Pancreas (tissue), 10 donors: ENCODE measurements around the gene MED25. TPM values are rescaled to one million over a fixed set of nuclear protein-coding genes. Genes with fewer than 3 reads are reported as not detected.

Experiments used
- ATAC-seq, 4 donors: fragments of 200-7000 bp; cut with Tn5 transposase; one replicate each; pipeline versions ENCODE4 v1.8.0 to v1.9.1; 2020; ENCODE audit warnings: mild to moderate bottlenecking in 4 of 4, moderate library complexity in 4 of 4
- DNase-seq, 6 donors: peaks; one replicate each; pipeline ENCODE4 v3.0.0-alpha.2; 2020
- FAIRE-seq: peaks from 2 replicates; lab custom pipeline; 2012; peaks lifted over from hg19 to GRCh38; lab: Jason Lieb, UNC
- H3K27ac ChIP-seq, 4 donors: fragments of 200-600 bp; sonication (generic); 1 replicate in 3 of 4; 2 replicates in 1 of 4; pipeline versions ENCODE4 v1.5.0 to v1.8.0; 2020
- H3K27me3 ChIP-seq, 4 donors: fragments of 200-600 bp; one replicate each; pipeline ENCODE4 v1.8.0; 2021
- H3K36me3 ChIP-seq, 3 donors: fragments of 200-600 bp; sonication (generic) in 1 of 3; one replicate each; pipeline versions ENCODE4 v1.5.0 to v1.8.0; 2020 to 2021
- H3K4me1 ChIP-seq, 3 donors: fragments of 200-600 bp; one replicate each; pipeline ENCODE4 v1.8.0; 2021
- H3K4me3 ChIP-seq, 4 donors: fragments of 200-600 bp; sonication (generic) in 2 of 4; one replicate each; pipeline versions ENCODE4 v1.5.0 to v1.8.0; 2020 to 2021
- H3K9me3 ChIP-seq, 4 donors: fragments of 200-600 bp; one replicate each; pipeline ENCODE4 v1.8.0; 2021
- WGBS, 2 donors: extraction: QIAGEN DNeasy Blood & Tissue Kit; methylation state at CpG; one replicate each; pipeline ENCODE4 v1.1.7; 2013; 5-methylcytosine and 5-hydroxymethylcytosine counted together
- intact Hi-C, 3 donors: fragments of 100-400 bp; cut with DNase I; formaldehyde crosslinking; loops; one replicate each; pipeline versions ENCODE4 v1.11.1 to v1.14.2; 2022
- polyA plus RNA-seq, 2 donors: library from polyadenylated mRNA; stranded (reverse); fragments of 200-250 nt; gene quantifications; one replicate each; pipeline ENCODE4 v1.2.3, GENCODE V29; 2013
- total RNA-seq, 6 donors: library from RNA; stranded (reverse); fragmentation: NEBNext Ultra II Directional in 4 of 6; extraction: Animal tissue kit (Norgen Biotek cat#: 25700) in 4 of 6; gene quantifications; one replicate each; pipeline versions ENCODE4 v1.2.1 to v1.2.4, GENCODE V29; 2021 to 2023
- TF ChIP-seq, protein P1 (sequence below), 4 donors: fragments of 200-600 bp; sonication (generic) in 3 of 4; IDR thresholded peaks; one replicate each; pipeline versions ENCODE4 v1.5.0 to v1.8.0; 2021; ENCODE audit warnings: antibody characterized with exemption in 4 of 4
- donor health status: healthy with polysubstance abuse.
- donor health status: DM: no; HTN: no; CAD: no; lungs with moderate emphysema.
- donor health status: DM: no; HTN: no; CAD: no.
- donor health status: control.
- donor health status: control.
- donor health status: Bipolar disorder and iron deficiency.
- donor health status: DM: yes; HTN: yes; CAD: no.
- donor health status: DM: no; HTN: no; CAD: no.
- donor health status: DM: no; HTN: no; CAD: no.
- donor health status: DM: yes; HTN: yes; CAD: no.

Gene MED25
- total and polyA plus RNA-seq, 8 donors = 19.4 to 60.0 (median 27.8) TPM

DNA sequence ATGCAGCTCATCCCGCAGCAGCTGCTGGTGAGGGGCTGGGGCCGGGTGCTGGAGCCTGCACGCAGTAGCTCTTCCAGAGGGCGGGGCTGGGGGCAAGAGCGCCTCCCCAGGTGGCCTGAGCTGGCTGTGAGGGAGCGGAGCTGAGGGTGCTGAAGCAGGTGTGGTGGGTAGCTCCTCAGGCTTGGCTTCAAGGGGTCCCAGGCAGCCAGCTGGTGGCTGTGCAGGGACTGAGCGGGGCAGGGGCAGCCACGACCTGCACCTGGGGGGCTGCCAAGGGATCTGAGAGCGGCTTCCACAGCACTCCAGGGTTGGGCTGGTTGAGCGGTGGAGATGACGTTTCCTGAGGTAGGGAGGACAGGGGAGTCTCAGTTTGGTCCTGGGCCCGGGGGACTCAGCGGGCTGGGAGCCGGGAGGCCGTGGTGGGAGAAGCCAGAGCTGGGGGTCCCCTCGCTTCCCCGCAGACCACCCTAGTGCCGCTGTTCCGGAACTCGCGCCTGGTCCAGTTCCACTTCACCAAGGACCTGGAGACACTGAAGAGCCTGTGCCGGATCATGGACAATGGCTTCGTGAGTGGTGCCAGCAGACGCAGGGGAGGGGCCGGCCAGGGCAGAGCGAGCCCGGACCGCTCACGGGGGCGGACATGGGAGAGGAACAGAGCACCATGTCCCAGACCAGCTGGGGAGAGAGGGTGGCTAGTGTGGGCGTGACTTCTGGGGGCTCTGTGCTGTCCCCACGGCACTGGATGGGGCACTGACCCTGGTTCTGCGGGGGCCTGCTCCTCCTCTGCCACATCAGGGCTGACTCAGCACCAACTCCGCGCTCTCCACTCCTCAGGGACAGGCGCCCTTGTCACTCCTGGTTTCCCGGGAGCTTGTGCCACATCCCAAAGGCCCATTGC is 40.2 kb downstream of the MED25 start:
- Histone ChIP-seq H3K4me3 (no peak overlapping the region), H3K27ac (no peak overlapping the region), H3K4me1 (no peaks in the 10 kb centered on the region), H3K36me3 (peaks cover 0 to 38% (median 10%) of the 10 kb centered on the region in 3 donors), H3K9me3 (no peaks in the 10 kb centered on the region), H3K27me3 (no peaks in the 10 kb centered on the region)
- FAIRE-seq (no peak), ATAC-seq (peak in 1 of 4 donors; percentile 0), DNase-seq (peak in 2 of 6 donors; percentile 47 to 84)
- TF ChIP-seq, protein P1, sequence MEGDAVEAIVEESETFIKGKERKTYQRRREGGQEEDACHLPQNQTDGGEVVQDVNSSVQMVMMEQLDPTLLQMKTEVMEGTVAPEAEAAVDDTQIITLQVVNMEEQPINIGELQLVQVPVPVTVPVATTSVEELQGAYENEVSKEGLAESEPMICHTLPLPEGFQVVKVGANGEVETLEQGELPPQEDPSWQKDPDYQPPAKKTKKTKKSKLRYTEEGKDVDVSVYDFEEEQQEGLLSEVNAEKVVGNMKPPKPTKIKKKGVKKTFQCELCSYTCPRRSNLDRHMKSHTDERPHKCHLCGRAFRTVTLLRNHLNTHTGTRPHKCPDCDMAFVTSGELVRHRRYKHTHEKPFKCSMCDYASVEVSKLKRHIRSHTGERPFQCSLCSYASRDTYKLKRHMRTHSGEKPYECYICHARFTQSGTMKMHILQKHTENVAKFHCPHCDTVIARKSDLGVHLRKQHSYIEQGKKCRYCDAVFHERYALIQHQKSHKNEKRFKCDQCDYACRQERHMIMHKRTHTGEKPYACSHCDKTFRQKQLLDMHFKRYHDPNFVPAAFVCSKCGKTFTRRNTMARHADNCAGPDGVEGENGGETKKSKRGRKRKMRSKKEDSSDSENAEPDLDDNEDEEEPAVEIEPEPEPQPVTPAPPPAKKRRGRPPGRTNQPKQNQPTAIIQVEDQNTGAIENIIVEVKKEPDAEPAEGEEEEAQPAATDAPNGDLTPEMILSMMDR (IDR thresholded peaks at IDR 0.05) = no peak
- 91% methylated on average over 34 to 37 of the region's 37 CpGs for WGBS, 2 donors
- intact Hi-C loops = no loop called here

DNA sequence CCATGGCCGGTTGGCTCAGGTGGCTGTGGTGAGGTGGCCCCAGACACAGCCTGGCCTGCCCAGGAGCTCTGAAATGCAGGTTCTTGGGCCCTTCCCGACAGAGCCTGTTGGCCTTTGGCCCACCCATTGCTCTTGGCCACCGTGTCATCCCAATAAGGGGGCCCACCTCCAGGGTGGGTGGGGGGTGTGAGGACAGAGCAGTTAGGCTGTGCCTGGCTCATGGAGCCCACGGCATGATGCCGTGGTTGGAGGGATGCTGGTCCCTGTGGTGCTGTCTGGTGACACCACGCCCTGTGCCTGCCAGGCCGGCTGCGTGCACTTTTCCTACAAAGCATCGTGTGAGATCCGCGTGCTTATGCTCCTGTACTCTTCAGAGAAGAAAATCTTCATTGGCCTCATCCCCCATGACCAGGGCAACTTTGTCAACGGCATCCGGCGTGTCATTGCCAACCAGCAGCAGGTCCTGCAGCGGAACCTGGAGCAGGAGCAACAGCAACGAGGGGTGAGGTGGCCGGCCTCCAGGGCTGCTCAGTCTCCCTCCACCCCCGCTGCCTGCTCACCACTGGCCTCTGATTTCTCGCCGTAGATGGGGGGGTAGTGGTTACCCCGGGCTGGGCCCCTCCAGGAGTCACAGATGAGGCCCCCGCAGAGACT is 41.7 kb downstream of the MED25 start:
- TF ChIP-seq, protein P1 (IDR thresholded peaks at IDR 0.05) = no peak
- ATAC-seq (no peak), FAIRE-seq (no peak), DNase-seq (peak in 1 of 6 donors; percentile 42)
- WGBS, 2 donors = 84 to 86% methylated on average over 22 of the region's 22 CpGs
- H3K36me3 ChIP-seq = peaks cover 0 to 42% (median 10%) of the 10 kb centered on the region in 3 donors
- H3K4me3 ChIP-seq = no peak overlapping the region
- H3K9me3 ChIP-seq = no peaks in the 10 kb centered on the region
- intact Hi-C loops = no loop called here
- H3K27me3 ChIP-seq = no peaks in the 10 kb centered on the region
- peaks cover 0 to under 1% (median 0%) of the 10 kb centered on the region in 3 donors for H3K4me1 ChIP-seq
- no peak overlapping the region for H3K27ac ChIP-seq

DNA sequence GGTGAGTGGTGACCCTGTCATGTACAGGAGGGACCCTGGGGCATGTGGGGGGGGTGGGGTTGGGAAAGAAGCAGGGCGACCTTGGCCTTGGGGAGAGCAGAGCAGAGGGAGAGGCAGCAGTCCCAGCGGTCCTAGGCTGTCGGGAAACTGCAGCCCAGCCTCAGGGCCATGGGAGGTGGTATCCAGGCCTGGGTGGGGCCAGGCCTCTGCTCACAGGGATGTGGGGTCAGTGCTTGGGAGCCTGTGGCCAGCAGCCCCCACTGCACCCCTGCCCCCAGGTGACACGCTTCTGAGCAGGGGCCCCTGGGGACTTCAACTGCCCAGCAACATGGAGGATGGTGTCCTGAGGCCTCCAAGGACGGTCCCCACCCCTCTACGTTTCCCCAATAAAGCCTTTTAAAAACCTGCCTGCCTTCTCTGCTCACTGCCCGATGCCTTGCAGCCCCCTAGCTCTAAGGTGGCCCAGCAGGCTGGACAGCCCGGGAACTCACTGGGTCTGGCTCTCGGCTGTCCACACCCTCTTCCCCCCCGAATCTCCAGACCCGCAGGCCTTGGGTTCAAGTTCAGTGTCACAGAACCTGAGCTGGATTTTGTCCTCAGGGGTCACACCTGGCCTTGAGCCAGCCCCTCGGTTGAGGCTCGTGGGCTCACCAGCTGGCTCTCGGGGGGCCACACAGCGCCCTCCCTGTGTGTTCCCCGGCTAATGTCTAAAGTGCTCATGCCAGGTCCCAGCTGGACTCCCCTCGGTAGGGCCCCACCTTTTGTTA is 42.4 kb downstream of the MED25 start:
- ATAC-seq = no peak
- Histone ChIP-seq H3K27ac (no peak overlapping the region), H3K4me3 (no peak overlapping the region), H3K36me3 (peaks cover 0 to 37% (median 10%) of the 10 kb centered on the region in 3 donors), H3K27me3 (no peaks in the 10 kb centered on the region), H3K4me1 (peaks cover 0 to 7% (median 7%) of the 10 kb centered on the region in 3 donors), H3K9me3 (no peaks in the 10 kb centered on the region)
- no peak for FAIRE-seq
- 71 to 72% methylated on average over 17 of the region's 17 CpGs for WGBS, 2 donors
- intact Hi-C loops = no loop called here
- TF ChIP-seq, protein P1 (IDR thresholded peaks at IDR 0.05) = no peak
- DNase-seq = peak in 1 of 6 donors; percentile 55

DNA sequence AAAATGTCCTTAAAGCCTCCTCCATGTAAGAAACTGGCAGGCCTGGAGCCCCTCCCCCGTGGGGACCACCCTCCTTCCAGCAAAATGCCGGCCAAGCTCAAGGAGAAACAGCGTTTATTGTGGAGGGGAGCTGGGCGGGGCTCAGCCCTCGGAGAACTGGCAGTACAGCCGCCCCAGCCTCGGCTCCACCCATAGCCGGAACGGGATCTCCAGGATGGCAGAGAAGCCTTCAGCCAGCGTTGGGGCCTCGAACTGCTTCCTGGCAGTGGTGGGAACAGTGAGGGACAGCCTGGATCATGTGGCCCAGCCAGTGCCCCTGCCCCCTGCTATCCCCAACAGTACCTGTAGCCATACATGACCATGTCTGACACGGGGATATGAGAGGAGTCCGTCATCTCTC is 43.0 kb downstream of the MED25 start:
- intact Hi-C loops = no loop called here
- peaks cover 5 to 13% (median 13%) of the 10 kb centered on the region in 3 donors for H3K4me1 ChIP-seq
- H3K27ac ChIP-seq = no peak overlapping the region
- DNase-seq = peak in 2 of 6 donors; percentile 26 to 44
- peaks cover 0 to 35% (median 10%) of the 10 kb centered on the region in 3 donors for H3K36me3 ChIP-seq
- WGBS, 2 donors = 65 to 68% methylated on average over 13 of the region's 13 CpGs
- FAIRE-seq = no peak
- no peak overlapping the region for H3K4me3 ChIP-seq
- ATAC-seq = no peak
- TF ChIP-seq, protein P1 (IDR thresholded peaks at IDR 0.05) = no peak
- no peaks in the 10 kb centered on the region for H3K9me3 ChIP-seq
- no peaks in the 10 kb centered on the region for H3K27me3 ChIP-seq
